Endothelial cell of umbilical vein (primary cell): ENCODE measurements around the gene GHRH.

Source experiments
- EZH2 ChIP-seq: IDR thresholded peaks from 2 replicates; pipeline ENCODE4 v1.6.1; 2012; ENCODE audit warnings: borderline replicate concordance, low read depth, mild to moderate bottlenecking, moderate library complexity, low read length, inconsistent platforms; ENCODE audit not compliant: severe bottlenecking
- GATA2 ChIP-seq: IDR thresholded peaks from 2 replicates; pipeline ENCODE4 v1.7.0; 2011; ENCODE audit warnings: low read depth, mild to moderate bottlenecking, moderate library complexity, mixed read lengths, low read length; ENCODE audit not compliant: insufficient read length, insufficient read depth
- POLR2A ChIP-seq: IDR thresholded peaks from 2 replicates; pipeline ENCODE4 v1.6.1; 2012; ENCODE audit warnings: low read depth, mild to moderate bottlenecking, control low read depth, low read length
- POLR2AphosphoS5 ChIP-seq: IDR thresholded peaks from 2 replicates; pipeline ENCODE4 v1.6.1; 2012; ENCODE audit warnings: low read depth, mild to moderate bottlenecking, control low read depth, low read length, moderate library complexity; ENCODE audit not compliant: insufficient read depth
- TF ChIP-seq, protein P1 (sequence below), 2 donors: IDR thresholded peaks; 1 replicate in 1 of 2; 2 replicates in 1 of 2; pipeline ENCODE4 v1.5.1; 2011; ENCODE audit warnings: low read length in 2 of 2, mild to moderate bottlenecking in 2 of 2, moderate library complexity in 2 of 2, control low read depth in 1 of 2, inconsistent platforms in 1 of 2, low read depth in 1 of 2; ENCODE audit not compliant: insufficient read depth in 1 of 2; ENCODE audit errors: extremely low read depth in 1 of 2

DNA sequence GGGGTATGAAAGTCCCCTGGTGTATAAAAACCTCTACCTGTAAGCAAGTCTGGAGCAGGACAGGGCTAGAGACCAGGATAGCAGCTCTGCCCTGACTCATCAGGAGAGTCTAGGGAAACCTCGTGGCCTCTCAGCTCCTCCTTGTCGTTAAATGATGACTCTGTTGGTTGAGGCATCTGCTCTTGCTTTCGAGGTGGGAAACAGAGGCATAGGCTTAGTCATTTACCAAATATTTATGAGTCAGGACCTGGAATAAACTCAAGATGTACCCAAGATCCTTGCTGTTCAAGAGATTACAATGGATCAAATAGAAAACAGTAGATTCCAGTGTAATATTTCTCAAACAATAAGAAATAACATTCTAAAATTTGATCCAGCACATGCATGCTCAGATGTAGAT lies 33.4 kb upstream of the GHRH start:
- TF ChIP-seq, protein P1, sequence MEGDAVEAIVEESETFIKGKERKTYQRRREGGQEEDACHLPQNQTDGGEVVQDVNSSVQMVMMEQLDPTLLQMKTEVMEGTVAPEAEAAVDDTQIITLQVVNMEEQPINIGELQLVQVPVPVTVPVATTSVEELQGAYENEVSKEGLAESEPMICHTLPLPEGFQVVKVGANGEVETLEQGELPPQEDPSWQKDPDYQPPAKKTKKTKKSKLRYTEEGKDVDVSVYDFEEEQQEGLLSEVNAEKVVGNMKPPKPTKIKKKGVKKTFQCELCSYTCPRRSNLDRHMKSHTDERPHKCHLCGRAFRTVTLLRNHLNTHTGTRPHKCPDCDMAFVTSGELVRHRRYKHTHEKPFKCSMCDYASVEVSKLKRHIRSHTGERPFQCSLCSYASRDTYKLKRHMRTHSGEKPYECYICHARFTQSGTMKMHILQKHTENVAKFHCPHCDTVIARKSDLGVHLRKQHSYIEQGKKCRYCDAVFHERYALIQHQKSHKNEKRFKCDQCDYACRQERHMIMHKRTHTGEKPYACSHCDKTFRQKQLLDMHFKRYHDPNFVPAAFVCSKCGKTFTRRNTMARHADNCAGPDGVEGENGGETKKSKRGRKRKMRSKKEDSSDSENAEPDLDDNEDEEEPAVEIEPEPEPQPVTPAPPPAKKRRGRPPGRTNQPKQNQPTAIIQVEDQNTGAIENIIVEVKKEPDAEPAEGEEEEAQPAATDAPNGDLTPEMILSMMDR (IDR thresholded peaks at IDR 0.05; ENCODE audit: extremely low read depth in 1 of 2, insufficient read depth in 1 of 2, low read depth in 1 of 2, low read length in 2 of 2): no peak
- TF ChIP-seq POLR2A (no peak), GATA2 (peak; percentile 28), POLR2AphosphoS5 (peak; percentile 41), EZH2 (no peak)
